Transverse colon (tissue), 3 donors: Measurements from ENCODE around the gene MYO3A.

Experiments
- CTCF ChIP-seq, 5 experiments: fragments of 200-600 bp in 3 of 5; fragments of 450-650 bp in 2 of 5; sonication (generic) in 3 of 5; IDR thresholded peaks; 1 replicate in 2 of 5; 2 replicates in 3 of 5; pipeline ENCODE4 v1.5.1; 2016 to 2017; ENCODE audit warnings: antibody characterized with exemption in 5 of 5, inconsistent platforms in 3 of 5, mild to moderate bottlenecking in 2 of 5, moderate library complexity in 1 of 5
- EP300 ChIP-seq: sonication (generic); formaldehyde crosslinking; IDR thresholded peaks from one replicate; pipeline ENCODE4 v1.6.1; 2017; ENCODE audit warnings: antibody characterized with exemption, low read depth
- POLR2A ChIP-seq: fragments of 450-650 bp; IDR thresholded peaks from one replicate; pipeline ENCODE4 v1.6.1; 2016; ENCODE audit warnings: antibody characterized with exemption, mild to moderate bottlenecking, moderate library complexity

- no peak for TF ChIP-seq CTCF (IDR thresholded peaks at IDR 0.05)
- no peak for TF ChIP-seq EP300
- TF ChIP-seq POLR2A = no peak
Measured at GRCh38 chr10:26219676-26220075, 285.6 kb downstream of the MYO3A start.
